HG02884 (cell line): ENCODE results near the gene C3orf22.

ENCODE experiments used
- ATAC-seq: cut with Tn5 transposase; IDR thresholded peaks from one replicate; pipeline ENCODE4 v1.9.1; 2021; ENCODE audit warnings: mild to moderate bottlenecking, moderate library complexity; ENCODE audit not compliant: unreplicated experiment

C3orf22 gene

GRCh38 chr3:126528800-126529541 lies 29.8 kb downstream of the C3orf22 start:
- ATAC-seq, result no peak

- no peak for ATAC-seq
Observed at GRCh38 chr3:126528419-126528799, 30.3 kb downstream of the C3orf22 start.

- no peak for ATAC-seq
Observed at GRCh38 chr3:126527455-126528211, 31.1 kb downstream of the C3orf22 start.

- ATAC-seq, result no peak
Observed at GRCh38 chr3:126527006-126527405, 31.7 kb downstream of the C3orf22 start.

GRCh38 chr3:126526668-126527005 lies 32.1 kb downstream of the C3orf22 start:
- no peak for ATAC-seq

- ATAC-seq, result no peak
Observed at GRCh38 chr3:126525853-126526667, 32.7 kb downstream of the C3orf22 start.

GRCh38 chr3:126525091-126525852 lies 33.5 kb downstream of the C3orf22 start:
- no peak for ATAC-seq

- no peak for ATAC-seq
Observed at GRCh38 chr3:126524429-126524988, 34.2 kb downstream of the C3orf22 start.

- no peak for ATAC-seq
Observed at GRCh38 chr3:126523745-126524428, 34.8 kb downstream of the C3orf22 start, which contains the start of gene CHST13. Gene CHST13 (plus strand): TSS chr3:126524155. CDS start chr3:126524333, 178 bp downstream.

- ATAC-seq, result no peak
Observed at GRCh38 chr3:126522363-126522788, 36.4 kb downstream of the C3orf22 start.

GRCh38 chr3:126521122-126521891 lies 37.4 kb downstream of the C3orf22 start:
- ATAC-seq, result no peak

GRCh38 chr3:126519506-126520455 lies 39.0 kb downstream of the C3orf22 start:
- ATAC-seq, result no peak

GRCh38 chr3:126518779-126519177 lies 40.0 kb downstream of the C3orf22 start:
- ATAC-seq, result no peak

- no peak for ATAC-seq
Observed at GRCh38 chr3:126517986-126518778, 40.5 kb downstream of the C3orf22 start.

- ATAC-seq, result no peak
Observed at GRCh38 chr3:126517291-126517951, 41.3 kb downstream of the C3orf22 start, which contains the start of gene UROC1. Gene UROC1 (minus strand): TSS chr3:126517773. CDS start chr3:126517719, 54 bp downstream.

GRCh38 chr3:126516936-126517290 lies 41.8 kb downstream of the C3orf22 start:
- ATAC-seq, result no peak
